22Rv1 (cell line): ENCODE measurements around the gene NLGN3.

Experiments used
- H3K27ac ChIP-seq: fragments of 450-650 bp; 2 replicates; pipeline ENCODE4 v1.5.1; 2017
- ZFX ChIP-seq: fragments of 450-650 bp; IDR thresholded peaks from 2 replicates; pipeline ENCODE4 v1.6.1; 2017; ENCODE audit warnings: antibody characterized with exemption, borderline replicate concordance
- TF ChIP-seq, protein P1 (sequence below): fragments of 450-650 bp; IDR thresholded peaks from 2 replicates; pipeline ENCODE4 v1.5.1; 2017; ENCODE audit warnings: mild to moderate bottlenecking

Gene NLGN3

DNA sequence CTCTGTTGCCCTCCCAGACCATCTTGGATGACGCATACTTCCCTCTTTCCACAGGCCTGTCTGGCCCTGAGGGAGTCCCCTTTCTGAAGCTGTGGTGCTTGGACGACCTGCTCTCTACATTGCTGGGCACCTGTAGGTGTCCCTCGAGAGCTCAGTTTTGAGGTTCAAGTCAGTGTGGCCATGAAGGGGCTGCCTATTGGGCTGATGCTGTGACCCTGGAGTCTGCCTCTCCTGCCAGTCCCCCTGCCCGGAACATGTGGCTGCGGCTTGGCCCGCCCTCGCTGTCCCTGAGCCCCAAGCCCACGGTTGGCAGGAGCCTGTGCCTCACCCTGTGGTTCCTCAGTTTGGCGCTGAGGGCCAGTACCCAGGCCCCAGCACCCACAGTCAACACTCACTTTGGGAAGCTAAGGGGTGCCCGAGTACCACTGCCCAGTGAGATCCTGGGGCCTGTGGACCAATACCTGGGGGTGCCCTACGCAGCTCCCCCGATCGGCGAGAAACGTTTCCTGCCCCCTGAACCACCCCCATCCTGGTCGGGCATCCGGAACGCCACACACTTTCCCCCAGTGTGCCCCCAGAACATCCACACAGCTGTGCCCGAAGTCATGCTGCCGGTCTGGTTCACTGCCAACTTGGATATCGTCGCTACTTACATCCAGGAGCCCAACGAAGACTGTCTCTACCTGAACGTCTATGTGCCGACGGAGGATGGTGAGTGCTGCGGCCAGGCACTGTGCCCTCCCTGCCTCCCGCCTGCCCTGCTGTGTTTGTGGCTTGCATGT, 3.0 kb downstream of the NLGN3 start:
- H3K27ac ChIP-seq: no peak overlapping the region
- TF ChIP-seq, protein P1, sequence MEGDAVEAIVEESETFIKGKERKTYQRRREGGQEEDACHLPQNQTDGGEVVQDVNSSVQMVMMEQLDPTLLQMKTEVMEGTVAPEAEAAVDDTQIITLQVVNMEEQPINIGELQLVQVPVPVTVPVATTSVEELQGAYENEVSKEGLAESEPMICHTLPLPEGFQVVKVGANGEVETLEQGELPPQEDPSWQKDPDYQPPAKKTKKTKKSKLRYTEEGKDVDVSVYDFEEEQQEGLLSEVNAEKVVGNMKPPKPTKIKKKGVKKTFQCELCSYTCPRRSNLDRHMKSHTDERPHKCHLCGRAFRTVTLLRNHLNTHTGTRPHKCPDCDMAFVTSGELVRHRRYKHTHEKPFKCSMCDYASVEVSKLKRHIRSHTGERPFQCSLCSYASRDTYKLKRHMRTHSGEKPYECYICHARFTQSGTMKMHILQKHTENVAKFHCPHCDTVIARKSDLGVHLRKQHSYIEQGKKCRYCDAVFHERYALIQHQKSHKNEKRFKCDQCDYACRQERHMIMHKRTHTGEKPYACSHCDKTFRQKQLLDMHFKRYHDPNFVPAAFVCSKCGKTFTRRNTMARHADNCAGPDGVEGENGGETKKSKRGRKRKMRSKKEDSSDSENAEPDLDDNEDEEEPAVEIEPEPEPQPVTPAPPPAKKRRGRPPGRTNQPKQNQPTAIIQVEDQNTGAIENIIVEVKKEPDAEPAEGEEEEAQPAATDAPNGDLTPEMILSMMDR: no peak
- no peak for TF ChIP-seq ZFX

DNA sequence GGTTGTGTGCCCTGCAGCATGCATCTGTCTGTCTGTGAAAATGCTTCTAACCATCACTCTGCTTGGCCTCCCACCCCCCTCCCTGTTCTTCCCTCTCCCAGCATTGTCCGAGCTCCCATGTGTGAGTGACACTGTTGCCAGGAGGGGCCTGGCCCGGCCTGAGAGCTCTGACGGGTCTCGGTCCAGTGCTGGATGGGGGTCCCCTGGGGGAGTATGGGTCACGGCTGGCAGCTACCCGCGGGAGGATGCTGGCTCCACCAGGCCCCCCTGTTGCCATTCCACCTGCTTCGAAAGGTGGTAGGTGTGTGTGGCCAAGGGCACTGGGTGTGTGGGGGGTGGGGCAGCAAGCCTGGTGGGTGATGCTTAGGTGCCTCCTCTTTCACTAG, 3.6 kb downstream of the NLGN3 start:
- H3K27ac ChIP-seq: no peak overlapping the region
- TF ChIP-seq, protein P1: no peak
- no peak for TF ChIP-seq ZFX

DNA sequence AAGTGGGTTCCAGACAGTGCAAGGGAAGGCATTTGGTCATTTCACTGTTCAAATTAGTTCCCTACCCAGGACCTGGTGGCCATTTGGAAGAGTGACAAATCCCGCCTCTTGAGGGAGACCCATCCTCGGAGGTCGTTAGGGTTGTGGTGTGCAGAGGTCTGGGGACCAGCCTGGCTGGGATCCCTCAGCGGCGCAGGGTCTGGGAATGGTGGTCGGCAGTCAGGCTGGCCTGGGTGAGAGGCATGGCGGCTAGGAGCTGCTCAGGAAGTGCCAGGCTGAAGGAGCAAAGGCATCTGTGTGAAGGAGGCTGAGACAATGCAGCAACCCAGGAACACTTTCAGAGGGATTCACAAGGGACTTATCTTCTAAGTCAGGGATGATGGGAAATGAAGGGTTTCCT, 6.7 kb downstream of the NLGN3 start:
- TF ChIP-seq ZFX: no peak
- TF ChIP-seq, protein P1: no peak

DNA sequence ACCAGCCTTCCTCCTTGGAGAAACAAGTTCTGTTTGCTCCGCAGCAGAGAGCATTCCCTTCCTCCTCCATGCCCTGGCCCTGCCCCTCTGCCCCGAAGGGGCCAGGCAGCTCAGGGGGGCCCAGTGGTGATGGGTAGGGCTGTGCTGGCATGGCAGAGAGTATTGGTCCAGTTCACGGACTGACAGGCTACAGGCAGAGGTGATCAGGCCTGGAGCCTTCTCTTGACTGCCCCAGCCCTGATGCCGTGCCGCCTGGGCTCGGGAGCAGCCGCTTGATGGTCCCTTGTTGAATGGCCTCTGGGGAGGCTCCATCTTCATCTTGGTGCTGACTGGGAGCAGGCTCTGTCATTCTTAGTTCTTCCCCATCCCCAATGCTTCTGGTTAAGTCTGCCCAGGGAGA, 9.6 kb downstream of the NLGN3 start:
- H3K27ac ChIP-seq: no peak overlapping the region

More for the DNA sequence above, 6.7 kb downstream of the NLGN3 start:
- H3K27ac ChIP-seq: no peak overlapping the region

DNA sequence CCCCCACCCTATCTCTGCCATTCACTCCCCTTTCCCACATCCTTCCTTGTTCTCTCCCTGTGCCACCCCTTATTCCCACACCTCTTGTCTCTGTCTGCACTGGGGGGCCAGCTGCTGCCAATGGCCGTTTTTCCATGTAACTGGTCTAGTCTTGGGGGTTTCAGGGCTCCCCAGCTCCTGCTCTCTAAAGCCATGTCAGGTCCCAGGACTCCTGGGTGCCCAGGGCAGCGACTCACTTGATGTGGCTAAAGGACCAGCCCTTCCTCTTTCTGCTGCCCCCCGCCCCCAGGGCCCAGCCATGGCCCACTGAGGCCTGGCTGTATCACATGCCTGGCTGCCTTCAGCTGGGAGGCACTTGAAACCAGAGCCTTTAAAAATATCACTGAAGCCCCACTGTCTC, 10.0 kb downstream of the NLGN3 start:
- no peak for TF ChIP-seq ZFX
- TF ChIP-seq, protein P1: no peak
- H3K27ac ChIP-seq: no peak overlapping the region

More for the DNA sequence above, 9.6 kb downstream of the NLGN3 start:
- TF ChIP-seq, protein P1: no peak
- TF ChIP-seq ZFX: no peak

DNA sequence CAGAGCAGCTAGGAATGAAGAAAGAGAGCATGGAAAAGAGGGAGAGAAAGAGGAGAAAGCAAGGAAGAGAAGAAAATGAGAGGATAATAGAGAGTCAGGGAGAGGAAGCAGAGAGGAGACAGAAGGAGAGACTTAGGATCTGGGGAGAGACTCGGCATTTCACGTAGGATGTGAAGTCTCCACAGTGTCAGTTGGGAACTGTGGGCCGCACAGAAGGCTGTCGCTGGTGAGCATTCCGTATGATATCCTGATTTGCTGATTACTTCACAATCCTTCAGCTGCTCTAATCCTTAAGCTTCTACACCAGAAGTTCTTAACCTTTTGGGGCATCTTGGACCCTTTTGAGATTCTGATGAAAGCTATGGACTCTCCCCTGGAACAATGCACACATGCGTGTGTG, 14.0 kb downstream of the NLGN3 start:
- H3K27ac ChIP-seq: no peak overlapping the region

DNA sequence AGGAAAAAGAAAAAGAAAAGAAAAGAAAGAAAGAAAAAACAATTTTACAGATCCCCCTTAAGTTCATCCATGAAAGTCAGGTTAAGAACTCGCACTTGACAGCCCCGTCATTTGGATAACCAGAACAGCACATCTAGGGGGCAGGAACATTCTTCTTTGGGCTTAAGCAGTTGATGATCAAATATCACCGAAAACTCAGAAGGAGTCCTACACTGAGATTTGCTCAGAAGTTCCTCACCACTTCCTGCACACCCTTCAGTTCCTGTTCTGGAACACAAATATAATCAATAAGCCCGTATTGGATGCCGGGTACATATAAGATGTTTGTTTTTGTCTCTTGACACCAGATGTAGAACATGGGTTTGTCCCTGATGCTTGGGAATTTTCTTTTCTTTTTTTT, 14.7 kb downstream of the NLGN3 start:
- H3K27ac ChIP-seq: no peak overlapping the region
- TF ChIP-seq ZFX: no peak
- TF ChIP-seq, protein P1: no peak

More for the DNA sequence above, 14.0 kb downstream of the NLGN3 start:
- TF ChIP-seq, protein P1: no peak
- no peak for TF ChIP-seq ZFX
